GM19035 (cell line): ENCODE measurements around the gene KLF5.

Experiments used
- ATAC-seq: cut with Tn5 transposase; IDR thresholded peaks from one replicate; pipeline ENCODE4 v1.9.1; 2021; ENCODE audit not compliant: unreplicated experiment

The KLF5 gene

GRCh38 chr13:73059460-73060250, 850 bp downstream of the KLF5 start:
- ATAC-seq: peak; percentile 36

GRCh38 chr13:73060251-73061160, 1.7 kb downstream of the KLF5 start:
- ATAC-seq: no peak

DNA sequence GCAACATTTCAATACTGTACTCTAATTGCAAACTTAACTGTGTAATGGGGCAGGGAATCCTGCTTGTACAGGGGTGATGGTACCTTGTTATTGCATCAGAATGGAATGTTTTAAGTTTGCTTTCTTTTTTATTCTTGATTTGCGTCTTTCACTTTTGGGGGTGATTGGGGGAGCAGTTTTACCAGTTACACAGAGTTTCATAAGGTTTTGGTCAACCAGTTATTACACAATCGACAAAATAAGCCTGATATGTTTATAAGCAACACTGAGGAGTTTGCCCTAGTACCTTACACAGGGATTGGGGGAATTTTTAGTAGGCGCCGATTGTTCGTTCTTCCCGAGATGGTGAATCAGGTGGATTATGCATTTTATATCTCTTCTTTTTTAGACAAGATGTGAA, 2.7 kb downstream of the KLF5 start:
- ATAC-seq: no peak

GRCh38 chr13:73061876-73062275, 3.1 kb downstream of the KLF5 start:
- ATAC-seq: no peak

DNA sequence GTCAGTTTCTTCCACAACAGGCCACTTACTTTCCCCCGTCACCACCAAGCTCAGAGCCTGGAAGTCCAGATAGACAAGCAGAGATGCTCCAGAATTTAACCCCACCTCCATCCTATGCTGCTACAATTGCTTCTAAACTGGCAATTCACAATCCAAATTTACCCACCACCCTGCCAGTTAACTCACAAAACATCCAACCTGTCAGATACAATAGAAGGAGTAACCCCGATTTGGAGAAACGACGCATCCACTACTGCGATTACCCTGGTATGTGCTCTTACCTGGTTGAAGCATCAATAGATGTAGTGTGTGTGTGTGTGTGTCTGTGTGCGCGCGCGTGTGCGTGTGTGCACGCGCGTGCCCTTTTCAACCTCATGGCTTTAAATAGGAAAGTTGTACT, 3.7 kb downstream of the KLF5 start:
- ATAC-seq: no peak

DNA sequence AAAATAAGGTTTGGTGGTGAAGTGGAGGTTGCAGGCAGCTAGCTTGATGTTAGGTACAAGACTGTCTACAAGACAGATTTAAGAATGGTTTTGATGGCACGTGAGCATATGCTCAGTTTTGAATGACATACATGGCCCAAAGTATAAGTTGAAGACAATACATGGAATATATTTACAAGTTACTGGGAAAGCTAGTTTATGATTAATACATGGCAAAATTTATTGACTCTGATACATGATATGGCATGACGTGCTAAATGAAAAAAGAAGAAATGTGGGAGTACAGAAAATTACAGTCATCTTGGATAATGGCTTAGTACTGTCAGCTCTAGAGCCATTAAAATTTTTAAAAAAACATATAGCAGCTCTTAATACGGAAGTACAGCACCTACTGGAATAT, 4.4 kb downstream of the KLF5 start:
- no peak for ATAC-seq

DNA sequence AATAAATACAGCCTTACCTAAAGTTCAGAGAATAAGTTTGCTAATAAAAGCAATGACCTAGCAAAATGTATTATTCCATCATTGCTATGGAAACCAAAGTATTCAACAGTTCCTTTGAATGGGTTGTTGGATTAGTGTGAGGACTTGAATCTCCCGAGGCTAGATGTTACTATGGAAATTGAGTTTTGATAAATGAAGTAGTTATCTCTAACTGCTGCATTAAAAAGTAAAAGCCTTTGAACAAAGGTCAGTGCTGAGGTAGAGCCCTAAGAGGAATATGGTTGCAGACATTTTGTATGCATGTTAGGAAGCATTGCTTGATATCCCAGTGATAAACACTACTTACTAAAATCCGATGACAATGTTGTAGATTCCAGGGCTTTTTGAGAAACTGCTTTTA, 6.2 kb downstream of the KLF5 start:
- no peak for ATAC-seq

- no peak for ATAC-seq
These were observed 7.0 kb downstream of the KLF5 start for GRCh38 chr13:73065665-73066340.

DNA sequence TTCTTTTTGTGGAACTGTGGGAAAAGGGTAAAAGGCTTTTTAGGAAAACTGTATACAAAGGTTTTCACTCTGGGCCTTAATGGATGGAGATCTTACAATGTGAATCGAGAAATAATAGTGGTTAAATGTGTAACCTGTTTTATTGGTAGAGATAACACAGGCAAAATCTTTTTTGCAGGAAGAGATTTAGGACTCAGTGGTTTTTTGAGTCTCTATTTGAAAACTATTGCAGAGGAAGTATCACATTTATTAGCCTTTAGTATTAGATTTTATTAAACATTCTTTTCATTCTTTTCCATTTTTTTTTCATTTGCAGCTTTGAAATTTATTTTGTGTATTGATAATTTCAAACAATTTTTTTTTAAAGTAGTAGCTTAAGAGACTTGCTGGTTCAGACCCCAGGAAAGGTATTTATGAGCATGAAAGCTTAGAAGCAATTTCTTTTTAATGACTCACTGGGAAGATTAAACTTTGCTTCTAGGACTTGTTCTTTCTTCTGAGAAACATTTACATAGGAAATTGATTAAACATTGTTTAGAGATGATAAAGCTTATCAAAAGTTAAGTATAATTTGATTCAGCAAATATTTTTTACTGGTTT, 10.5 kb downstream of the KLF5 start:
- ATAC-seq: no peak

- no peak for ATAC-seq
These were observed 11.8 kb downstream of the KLF5 start for GRCh38 chr13:73070451-73071098.

DNA sequence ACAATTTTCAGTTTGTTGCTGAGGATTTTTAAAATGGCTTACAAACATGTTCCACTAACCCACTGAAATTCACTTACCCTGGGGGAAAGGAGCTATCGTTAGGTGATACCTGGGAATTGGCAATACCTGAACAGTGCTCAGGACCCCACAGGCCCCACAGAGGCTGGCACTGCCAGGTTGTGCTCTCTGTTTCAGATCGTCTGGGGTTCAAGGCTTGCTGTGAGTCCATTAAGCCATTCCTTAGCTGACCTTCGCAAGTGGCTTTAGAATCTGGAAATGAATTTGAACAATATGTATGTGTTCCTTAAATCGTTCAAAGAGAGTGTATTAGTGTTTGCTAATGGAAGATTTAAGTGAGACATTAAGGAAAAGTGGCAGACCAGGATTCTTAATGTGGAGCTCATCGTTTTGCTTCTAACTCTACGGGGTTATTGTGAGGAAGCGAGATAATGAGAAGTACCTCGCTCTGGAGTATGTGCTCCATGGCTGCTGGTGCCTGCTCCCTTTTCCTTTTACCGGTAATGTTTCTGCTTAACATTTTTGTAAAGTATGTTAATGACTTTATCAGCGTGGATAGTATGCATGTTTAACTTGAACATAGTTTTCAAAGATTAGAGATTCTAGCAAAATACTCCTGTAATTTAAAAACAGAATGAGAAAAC, 13.6 kb downstream of the KLF5 start:
- no peak for ATAC-seq

GRCh38 chr13:73073050-73073449, 14.2 kb downstream of the KLF5 start:
- no peak for ATAC-seq

GRCh38 chr13:73074014-73074413, 15.2 kb downstream of the KLF5 start:
- ATAC-seq: no peak

GRCh38 chr13:73074926-73075325, 16.1 kb downstream of the KLF5 start:
- ATAC-seq: no peak

DNA sequence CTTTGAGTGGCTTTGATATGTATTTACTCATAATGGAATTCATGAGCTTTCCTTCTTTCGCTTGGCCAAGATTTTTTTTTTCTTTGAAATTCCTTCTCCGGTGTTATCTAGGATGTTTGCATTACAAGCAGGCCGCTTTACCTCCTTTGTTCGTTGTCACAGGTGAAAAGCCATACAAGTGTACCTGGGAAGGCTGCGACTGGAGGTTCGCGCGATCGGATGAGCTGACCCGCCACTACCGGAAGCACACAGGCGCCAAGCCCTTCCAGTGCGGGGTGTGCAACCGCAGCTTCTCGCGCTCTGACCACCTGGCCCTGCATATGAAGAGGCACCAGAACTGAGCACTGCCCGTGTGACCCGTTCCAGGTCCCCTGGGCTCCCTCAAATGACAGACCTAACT, 16.7 kb downstream of the KLF5 start:
- no peak for ATAC-seq

DNA sequence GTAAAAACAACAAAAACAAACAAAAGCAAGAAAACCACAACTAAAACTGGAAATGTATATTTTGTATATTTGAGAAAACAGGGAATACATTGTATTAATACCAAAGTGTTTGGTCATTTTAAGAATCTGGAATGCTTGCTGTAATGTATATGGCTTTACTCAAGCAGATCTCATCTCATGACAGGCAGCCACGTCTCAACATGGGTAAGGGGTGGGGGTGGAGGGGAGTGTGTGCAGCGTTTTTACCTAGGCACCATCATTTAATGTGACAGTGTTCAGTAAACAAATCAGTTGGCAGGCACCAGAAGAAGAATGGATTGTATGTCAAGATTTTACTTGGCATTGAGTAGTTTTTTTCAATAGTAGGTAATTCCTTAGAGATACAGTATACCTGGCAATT, 17.1 kb downstream of the KLF5 start:
- ATAC-seq: no peak

DNA sequence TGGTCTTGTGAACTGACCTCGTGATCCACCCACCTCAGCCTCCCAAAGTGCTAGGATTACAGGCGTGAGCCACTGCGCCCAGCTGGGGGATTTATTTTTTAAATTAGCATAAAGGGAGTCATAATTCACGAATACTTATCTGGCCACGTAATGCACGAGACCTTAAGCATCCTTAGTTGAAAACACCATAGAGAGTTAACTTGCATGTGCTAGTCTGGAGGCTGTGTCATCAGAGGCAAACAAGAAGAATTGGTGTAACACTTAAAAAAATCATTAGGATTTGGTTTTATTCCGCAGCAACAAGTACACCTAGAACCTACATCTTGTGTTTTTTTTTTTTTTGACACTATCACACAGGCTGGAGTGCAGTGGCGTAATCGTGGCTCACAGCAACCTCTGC, 19.1 kb downstream of the KLF5 start:
- no peak for ATAC-seq

DNA sequence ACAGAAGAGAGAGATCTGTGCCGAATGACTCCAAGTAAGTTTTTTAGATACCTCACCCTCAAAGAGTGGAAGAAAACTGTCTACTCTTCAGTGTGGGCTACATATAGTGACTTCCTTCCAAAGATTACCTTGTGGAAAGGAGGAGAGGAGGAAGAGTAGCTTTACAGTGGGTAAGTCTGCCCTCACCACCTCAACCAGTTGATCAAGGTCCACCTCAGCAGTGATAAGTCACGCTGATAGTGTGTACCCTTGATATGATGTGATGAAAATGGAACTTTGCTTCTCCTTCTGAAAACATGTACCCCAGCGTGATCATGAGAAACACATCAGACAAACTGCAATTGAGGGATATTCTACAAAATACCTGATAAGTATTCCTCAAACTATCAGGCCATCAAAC, 20.6 kb downstream of the KLF5 start:
- ATAC-seq: no peak

DNA sequence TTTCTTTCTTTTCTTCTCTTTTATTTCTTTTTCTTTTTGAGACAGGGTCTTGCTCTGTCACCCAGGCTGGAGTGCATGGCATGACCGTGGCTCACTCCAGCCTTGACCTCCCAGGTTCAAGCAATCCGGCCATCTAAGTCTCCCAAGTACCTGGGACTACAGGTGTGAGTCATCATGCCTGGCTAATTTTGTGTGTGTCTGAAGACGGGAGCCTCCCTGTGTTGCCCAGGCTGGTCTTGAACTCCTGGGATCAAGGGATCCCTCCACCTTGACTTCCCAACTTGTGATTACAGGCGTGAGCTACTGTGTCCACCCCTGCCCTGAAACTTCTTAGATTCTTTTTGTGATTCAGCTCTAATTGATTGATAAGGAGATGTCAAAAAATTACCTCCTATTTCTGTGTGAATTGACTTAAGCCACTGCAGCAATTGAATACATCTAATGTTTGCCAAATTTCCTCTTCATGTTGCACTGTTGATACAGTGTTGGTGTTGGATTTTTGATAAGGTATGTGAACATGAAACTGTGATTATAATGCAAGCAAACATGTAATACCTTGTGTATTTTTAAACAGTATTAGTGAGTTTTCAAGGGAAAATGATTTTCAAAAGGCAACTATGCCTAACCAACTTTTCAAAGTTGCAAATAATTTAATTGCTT, 22.6 kb downstream of the KLF5 start:
- ATAC-seq: no peak

DNA sequence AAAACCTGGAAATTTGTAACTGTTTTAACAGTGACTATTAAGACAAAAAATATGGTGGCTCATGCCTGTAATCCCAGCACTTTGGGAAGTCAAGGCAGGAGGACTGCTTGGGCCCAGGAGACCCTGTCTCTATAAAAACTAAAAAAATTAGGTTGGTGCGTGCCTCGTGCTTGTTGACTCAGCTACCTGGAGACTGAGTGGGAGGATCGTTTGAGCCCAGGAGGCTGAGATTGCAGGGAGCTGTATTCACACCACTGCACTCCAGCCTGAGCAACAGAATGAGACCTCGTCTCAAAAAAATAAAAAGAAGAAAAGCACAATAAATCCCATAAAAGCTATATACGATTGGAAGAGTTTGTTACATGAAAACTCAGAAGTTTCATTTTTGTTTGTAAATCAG, 23.7 kb downstream of the KLF5 start:
- ATAC-seq: no peak
